ENCODE measurements around the gene ACP2. TPM values are rescaled to one million over a fixed set of nuclear protein-coding genes. Genes with fewer than 3 reads are reported as not detected.

The ACP2 gene
- total and polyA plus RNA-seq, 9 donors, result 14.7 to 25.5 (median 18.7) TPM

DNA sequence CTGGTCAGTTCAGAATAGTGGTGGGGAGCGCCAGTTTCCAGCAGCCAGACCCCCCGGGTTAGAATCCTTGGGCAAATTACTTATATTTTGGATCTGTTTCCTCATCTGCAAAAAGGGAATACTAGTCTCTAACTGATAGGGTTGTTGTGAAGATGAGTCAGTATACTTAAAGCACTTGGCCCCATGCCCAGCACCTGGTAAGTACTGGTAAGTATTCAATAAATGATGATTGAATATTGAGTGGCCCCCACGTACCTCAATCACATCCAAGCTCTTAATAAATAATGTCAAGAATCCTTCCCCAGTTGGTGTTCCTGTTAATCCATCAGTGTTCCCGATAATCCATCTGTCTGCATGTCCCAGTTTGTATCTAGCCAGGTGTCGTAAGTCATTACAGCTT, 12.1 kb downstream of the ACP2 start:
- no peaks in the 10 kb centered on the region for H3K27me3 ChIP-seq
- H3K4me3 ChIP-seq, result no peak overlapping the region
- intact Hi-C loops (cut with DNase I), result no loop called here
- WGBS, 3 donors, result 79 to 88% (median 85%) methylated on average over 5 of the region's 5 CpGs
- H3K9me3 ChIP-seq, result no peaks in the 10 kb centered on the region
- TF ChIP-seq EP300 (IDR thresholded peaks at IDR 0.05), result no peak
- TF ChIP-seq POLR2A (IDR thresholded peaks at IDR 0.05), result no peak
- no peaks in the 10 kb centered on the region for H3K36me3 ChIP-seq
- no peak for DNase-seq
- H3K4me1 ChIP-seq (ENCODE audit: insufficient read depth), result no peaks in the 10 kb centered on the region
- no peak overlapping the region for H3K27ac ChIP-seq

DNA sequence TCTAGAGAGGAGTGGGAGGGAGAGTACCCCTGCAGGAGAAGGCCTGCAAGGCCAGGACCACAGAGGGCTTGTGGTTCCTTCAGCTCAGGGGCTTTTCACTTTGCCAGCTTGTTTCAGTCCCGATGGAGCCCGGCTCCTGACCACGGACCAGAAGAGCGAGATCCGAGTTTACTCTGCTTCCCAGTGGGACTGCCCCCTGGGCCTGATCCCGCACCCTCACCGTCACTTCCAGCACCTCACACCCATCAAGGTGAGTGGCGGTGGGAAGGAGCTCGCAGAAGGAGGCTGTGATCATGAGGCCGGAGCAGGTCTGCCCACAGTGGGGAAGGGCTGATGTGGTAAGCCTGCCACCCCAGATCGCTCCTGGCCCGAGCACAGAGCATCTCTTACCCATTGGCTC, 13.5 kb downstream of the ACP2 start:
- no peak for DNase-seq
- H3K27me3 ChIP-seq, result no peaks in the 10 kb centered on the region
- TF ChIP-seq EP300 (IDR thresholded peaks at IDR 0.05) (no peak), POLR2A (IDR thresholded peaks at IDR 0.05) (no peak)
- TF ChIP-seq, protein P1, sequence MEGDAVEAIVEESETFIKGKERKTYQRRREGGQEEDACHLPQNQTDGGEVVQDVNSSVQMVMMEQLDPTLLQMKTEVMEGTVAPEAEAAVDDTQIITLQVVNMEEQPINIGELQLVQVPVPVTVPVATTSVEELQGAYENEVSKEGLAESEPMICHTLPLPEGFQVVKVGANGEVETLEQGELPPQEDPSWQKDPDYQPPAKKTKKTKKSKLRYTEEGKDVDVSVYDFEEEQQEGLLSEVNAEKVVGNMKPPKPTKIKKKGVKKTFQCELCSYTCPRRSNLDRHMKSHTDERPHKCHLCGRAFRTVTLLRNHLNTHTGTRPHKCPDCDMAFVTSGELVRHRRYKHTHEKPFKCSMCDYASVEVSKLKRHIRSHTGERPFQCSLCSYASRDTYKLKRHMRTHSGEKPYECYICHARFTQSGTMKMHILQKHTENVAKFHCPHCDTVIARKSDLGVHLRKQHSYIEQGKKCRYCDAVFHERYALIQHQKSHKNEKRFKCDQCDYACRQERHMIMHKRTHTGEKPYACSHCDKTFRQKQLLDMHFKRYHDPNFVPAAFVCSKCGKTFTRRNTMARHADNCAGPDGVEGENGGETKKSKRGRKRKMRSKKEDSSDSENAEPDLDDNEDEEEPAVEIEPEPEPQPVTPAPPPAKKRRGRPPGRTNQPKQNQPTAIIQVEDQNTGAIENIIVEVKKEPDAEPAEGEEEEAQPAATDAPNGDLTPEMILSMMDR (IDR thresholded peaks at IDR 0.05), result no peak
- H3K4me1 ChIP-seq (ENCODE audit: insufficient read depth), result no peaks in the 10 kb centered on the region
- H3K9me3 ChIP-seq, result no peaks in the 10 kb centered on the region
- H3K27ac ChIP-seq, result peak overlapping the region in 1 of 2 donors; percentile 29
- no peaks in the 10 kb centered on the region for H3K36me3 ChIP-seq
- 83 to 88% (median 84%) methylated on average over 12 of the region's 12 CpGs for WGBS, 3 donors
- intact Hi-C loops (cut with DNase I), result no loop called here
- no peak overlapping the region for H3K4me3 ChIP-seq

DNA sequence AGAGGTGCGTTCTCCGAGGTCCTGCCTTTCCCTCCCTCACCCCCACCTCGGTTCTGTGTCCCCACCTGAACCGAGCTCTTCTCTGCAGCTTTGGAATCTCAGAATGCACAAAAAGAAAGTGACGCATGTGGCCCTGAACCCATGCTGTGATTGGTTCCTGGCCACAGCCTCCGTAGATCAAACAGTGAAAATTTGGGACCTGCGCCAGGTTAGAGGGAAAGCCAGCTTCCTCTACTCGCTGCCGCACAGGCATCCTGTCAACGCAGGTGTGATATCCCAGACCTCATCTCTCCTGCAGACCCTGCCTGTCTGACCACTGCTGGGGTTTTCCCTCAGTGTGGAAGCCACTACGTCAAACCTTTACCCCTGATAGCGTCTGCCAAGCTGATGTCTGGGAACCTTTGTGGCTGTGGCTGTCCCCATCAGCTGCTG, 13.9 kb downstream of the ACP2 start:
- Histone ChIP-seq H3K4me1 (ENCODE audit: insufficient read depth) (no peaks in the 10 kb centered on the region), H3K27ac (peak overlapping the region in 1 of 2 donors; percentile 29), H3K36me3 (no peaks in the 10 kb centered on the region), H3K27me3 (no peaks in the 10 kb centered on the region), H3K9me3 (no peaks in the 10 kb centered on the region), H3K4me3 (no peak overlapping the region)
- TF ChIP-seq EP300 (IDR thresholded peaks at IDR 0.05), result no peak
- no peak for TF ChIP-seq POLR2A (IDR thresholded peaks at IDR 0.05)
- TF ChIP-seq, protein P1 (IDR thresholded peaks at IDR 0.05), result no peak
- DNase-seq, result peak; percentile 54 to 68 (median 64)
- intact Hi-C loops (cut with DNase I), result no loop called here
- WGBS, 3 donors, result 22 to 39% (median 23%) methylated on average over 12 of the region's 12 CpGs

DNA sequence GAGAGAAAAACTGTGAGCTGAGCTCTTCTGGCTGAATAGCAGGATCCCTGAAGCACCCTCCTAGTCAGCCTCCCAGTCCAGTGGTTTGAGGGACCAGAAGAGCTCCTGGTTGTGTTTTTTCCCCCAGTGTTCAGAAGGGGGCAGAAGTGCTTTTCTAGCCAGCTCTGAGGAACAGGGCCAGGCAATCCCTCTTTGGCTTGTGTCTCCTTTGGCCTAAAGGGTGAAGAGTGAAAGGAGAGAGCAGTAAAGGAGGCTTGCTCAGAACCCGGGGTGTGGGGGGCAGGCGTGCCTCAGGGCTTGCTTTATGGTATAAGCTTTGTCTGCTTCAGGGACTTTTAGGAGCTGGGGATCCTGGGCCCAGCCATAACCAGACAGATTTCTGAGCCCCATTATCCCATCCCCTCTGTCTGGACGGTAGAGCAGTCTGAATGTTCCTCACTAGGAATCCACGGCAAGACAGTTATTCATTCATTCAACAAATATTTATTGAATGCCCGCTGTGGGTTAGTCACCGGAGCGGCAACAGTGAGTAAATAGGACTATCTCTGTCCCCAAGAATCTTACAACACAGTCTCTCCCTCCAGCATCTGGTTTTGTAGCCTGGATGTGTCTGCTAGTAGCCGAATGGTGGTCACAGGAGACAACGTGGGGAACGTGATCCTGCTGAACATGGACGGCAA, 14.5 kb downstream of the ACP2 start:
- 18 to 40% (median 25%) methylated on average over 11 of the region's 11 CpGs for WGBS, 3 donors
- Histone ChIP-seq H3K4me3 (no peak overlapping the region), H3K27ac (peak overlapping the region in 1 of 2 donors; percentile 29), H3K9me3 (no peaks in the 10 kb centered on the region), H3K36me3 (no peaks in the 10 kb centered on the region), H3K4me1 (ENCODE audit: insufficient read depth) (no peaks in the 10 kb centered on the region), H3K27me3 (no peaks in the 10 kb centered on the region)
- intact Hi-C loops (cut with DNase I), result no loop called here
- peak in 1 of 5 donors; percentile 46 for DNase-seq
- TF ChIP-seq POLR2A (IDR thresholded peaks at IDR 0.05), result no peak
- TF ChIP-seq EP300 (IDR thresholded peaks at IDR 0.05), result no peak
- TF ChIP-seq, protein P1 (IDR thresholded peaks at IDR 0.05), result peak in 1 of 3 donors; percentile 11

DNA sequence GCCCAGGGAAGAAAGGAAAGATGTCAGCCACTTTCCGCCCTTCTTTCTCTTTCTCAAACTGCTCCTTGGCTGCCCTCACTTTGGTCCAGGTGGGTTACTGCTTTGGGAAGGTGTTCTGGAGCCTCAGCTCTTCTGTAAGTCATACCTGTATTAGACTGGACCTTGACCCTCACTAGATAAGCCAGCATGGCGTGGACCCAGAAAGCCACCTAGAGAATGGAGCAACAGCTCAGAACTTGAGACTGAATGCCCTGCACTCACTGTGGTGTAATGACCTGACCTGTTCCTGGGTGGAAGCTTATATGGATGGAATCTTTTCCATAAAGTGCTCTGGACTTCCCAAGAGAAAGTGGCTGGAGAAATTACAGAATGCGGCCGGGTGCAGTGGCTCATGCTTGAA, 15.6 kb downstream of the ACP2 start:
- TF ChIP-seq EP300 (IDR thresholded peaks at IDR 0.05) (no peak), POLR2A (IDR thresholded peaks at IDR 0.05) (no peak)
- TF ChIP-seq, protein P1 (IDR thresholded peaks at IDR 0.05), result no peak
- H3K27me3 ChIP-seq, result no peaks in the 10 kb centered on the region
- H3K27ac ChIP-seq, result no peak overlapping the region
- H3K4me3 ChIP-seq, result no peak overlapping the region
- no peaks in the 10 kb centered on the region for H3K36me3 ChIP-seq
- intact Hi-C loops (cut with DNase I), result no loop called here
- WGBS, 3 donors, result 93 to 98% (median 97%) methylated on average over 4 of the region's 4 CpGs
- no peaks in the 10 kb centered on the region for H3K4me1 ChIP-seq (ENCODE audit: insufficient read depth)
- no peak for DNase-seq
- H3K9me3 ChIP-seq, result no peaks in the 10 kb centered on the region
